Measurements from ENCODE around the gene ATG7.

- TF ChIP-seq, protein P1, sequence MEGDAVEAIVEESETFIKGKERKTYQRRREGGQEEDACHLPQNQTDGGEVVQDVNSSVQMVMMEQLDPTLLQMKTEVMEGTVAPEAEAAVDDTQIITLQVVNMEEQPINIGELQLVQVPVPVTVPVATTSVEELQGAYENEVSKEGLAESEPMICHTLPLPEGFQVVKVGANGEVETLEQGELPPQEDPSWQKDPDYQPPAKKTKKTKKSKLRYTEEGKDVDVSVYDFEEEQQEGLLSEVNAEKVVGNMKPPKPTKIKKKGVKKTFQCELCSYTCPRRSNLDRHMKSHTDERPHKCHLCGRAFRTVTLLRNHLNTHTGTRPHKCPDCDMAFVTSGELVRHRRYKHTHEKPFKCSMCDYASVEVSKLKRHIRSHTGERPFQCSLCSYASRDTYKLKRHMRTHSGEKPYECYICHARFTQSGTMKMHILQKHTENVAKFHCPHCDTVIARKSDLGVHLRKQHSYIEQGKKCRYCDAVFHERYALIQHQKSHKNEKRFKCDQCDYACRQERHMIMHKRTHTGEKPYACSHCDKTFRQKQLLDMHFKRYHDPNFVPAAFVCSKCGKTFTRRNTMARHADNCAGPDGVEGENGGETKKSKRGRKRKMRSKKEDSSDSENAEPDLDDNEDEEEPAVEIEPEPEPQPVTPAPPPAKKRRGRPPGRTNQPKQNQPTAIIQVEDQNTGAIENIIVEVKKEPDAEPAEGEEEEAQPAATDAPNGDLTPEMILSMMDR (IDR thresholded peaks at IDR 0.05) = no peak
- TF ChIP-seq POLR2A (IDR thresholded peaks at IDR 0.05) = no peak
These were observed 24.8 kb upstream of the ATG7 start for GRCh38 chr3:11247362-11247761.

Data from uterus (tissue), 2 donors.